ENCODE data around the gene ACBD6.

GRCh38 chr1:180255536-180256340 is 246.6 kb downstream of the ACBD6 start:
- TF ChIP-seq CTCF (IDR thresholded peaks at IDR 0.05), result no peak
- no peak for TF ChIP-seq POLR2AphosphoS5 (IDR thresholded peaks at IDR 0.05; ENCODE audit: low read depth, low read length)
- no peak for TF ChIP-seq REST (IDR thresholded peaks at IDR 0.05; ENCODE audit: insufficient read depth in 1 of 2, low read depth in 2 of 2, low read length in 1 of 2)

Data from Panc1 (cell line).